Peyer's patch (tissue), 4 donors: ENCODE data around the gene FAM53A.

Experiments
- POLR2A ChIP-seq, 2 donors: fragments of 450-650 bp; IDR thresholded peaks; one replicate each; pipeline ENCODE4 v1.5.1; 2017; ENCODE audit warnings: antibody characterized with exemption in 2 of 2, mild to moderate bottlenecking in 2 of 2, moderate library complexity in 2 of 2
- TF ChIP-seq, protein P1 (sequence below), 6 experiments: fragments of 450-650 bp in 4 of 6; fragments of 200-600 bp in 2 of 6; sonication (generic) in 1 of 6; IDR thresholded peaks; one replicate each; pipeline ENCODE4 v1.5.1; 2017 to 2019; ENCODE audit warnings: antibody characterized with exemption in 6 of 6, mild to moderate bottlenecking in 3 of 6, moderate library complexity in 1 of 6

- no peak for TF ChIP-seq POLR2A (IDR thresholded peaks at IDR 0.05)
- TF ChIP-seq, protein P1, sequence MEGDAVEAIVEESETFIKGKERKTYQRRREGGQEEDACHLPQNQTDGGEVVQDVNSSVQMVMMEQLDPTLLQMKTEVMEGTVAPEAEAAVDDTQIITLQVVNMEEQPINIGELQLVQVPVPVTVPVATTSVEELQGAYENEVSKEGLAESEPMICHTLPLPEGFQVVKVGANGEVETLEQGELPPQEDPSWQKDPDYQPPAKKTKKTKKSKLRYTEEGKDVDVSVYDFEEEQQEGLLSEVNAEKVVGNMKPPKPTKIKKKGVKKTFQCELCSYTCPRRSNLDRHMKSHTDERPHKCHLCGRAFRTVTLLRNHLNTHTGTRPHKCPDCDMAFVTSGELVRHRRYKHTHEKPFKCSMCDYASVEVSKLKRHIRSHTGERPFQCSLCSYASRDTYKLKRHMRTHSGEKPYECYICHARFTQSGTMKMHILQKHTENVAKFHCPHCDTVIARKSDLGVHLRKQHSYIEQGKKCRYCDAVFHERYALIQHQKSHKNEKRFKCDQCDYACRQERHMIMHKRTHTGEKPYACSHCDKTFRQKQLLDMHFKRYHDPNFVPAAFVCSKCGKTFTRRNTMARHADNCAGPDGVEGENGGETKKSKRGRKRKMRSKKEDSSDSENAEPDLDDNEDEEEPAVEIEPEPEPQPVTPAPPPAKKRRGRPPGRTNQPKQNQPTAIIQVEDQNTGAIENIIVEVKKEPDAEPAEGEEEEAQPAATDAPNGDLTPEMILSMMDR (IDR thresholded peaks at IDR 0.05), result no peak
These were observed 7.7 kb upstream of the FAM53A start for GRCh38 chr4:1691737-1692373.
